HG03064 (cell line): ENCODE data around the gene ABCA1.
"Not testable (repeated sequence)": the region's sequence is repeated elsewhere in the genome, so short reads cannot be mapped to it uniquely, and the experiment has no call there.

Source experiments
- ATAC-seq: cut with Tn5 transposase; IDR thresholded peaks from one replicate; pipeline ENCODE4 v1.9.1; 2021; ENCODE audit warnings: low read depth; ENCODE audit not compliant: unreplicated experiment

ABCA1 gene, protein sequence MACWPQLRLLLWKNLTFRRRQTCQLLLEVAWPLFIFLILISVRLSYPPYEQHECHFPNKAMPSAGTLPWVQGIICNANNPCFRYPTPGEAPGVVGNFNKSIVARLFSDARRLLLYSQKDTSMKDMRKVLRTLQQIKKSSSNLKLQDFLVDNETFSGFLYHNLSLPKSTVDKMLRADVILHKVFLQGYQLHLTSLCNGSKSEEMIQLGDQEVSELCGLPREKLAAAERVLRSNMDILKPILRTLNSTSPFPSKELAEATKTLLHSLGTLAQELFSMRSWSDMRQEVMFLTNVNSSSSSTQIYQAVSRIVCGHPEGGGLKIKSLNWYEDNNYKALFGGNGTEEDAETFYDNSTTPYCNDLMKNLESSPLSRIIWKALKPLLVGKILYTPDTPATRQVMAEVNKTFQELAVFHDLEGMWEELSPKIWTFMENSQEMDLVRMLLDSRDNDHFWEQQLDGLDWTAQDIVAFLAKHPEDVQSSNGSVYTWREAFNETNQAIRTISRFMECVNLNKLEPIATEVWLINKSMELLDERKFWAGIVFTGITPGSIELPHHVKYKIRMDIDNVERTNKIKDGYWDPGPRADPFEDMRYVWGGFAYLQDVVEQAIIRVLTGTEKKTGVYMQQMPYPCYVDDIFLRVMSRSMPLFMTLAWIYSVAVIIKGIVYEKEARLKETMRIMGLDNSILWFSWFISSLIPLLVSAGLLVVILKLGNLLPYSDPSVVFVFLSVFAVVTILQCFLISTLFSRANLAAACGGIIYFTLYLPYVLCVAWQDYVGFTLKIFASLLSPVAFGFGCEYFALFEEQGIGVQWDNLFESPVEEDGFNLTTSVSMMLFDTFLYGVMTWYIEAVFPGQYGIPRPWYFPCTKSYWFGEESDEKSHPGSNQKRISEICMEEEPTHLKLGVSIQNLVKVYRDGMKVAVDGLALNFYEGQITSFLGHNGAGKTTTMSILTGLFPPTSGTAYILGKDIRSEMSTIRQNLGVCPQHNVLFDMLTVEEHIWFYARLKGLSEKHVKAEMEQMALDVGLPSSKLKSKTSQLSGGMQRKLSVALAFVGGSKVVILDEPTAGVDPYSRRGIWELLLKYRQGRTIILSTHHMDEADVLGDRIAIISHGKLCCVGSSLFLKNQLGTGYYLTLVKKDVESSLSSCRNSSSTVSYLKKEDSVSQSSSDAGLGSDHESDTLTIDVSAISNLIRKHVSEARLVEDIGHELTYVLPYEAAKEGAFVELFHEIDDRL (N-terminal part only)

GRCh38 chr9:104927912-104928740 is at the start of gene ABCA1:
TSS of gene ABCA1 (minus strand) at chr9:104928155. CDS start at chr9:104903679, 24,476 bp downstream.
- no peak for ATAC-seq

DNA sequence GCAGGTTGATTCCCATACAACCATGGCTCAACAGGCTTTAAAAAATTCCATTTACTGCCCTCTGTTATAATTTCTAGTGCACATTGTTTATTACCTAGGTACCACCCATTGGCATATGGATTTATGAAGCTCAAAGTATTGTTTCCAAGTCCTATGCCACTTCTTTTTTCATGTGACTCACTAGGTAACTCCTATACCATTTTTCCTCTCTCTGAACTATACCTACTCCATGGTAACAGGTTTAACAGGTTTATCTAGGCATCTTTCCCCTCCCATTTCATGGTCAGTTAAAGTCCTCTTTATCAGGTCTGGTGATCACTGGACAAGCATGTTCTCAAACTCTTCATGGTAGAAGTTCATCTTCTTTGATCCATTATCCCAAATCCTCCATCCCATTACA is 49.6 kb upstream of the ABCA1 start:
- ATAC-seq, result no peak

GRCh38 chr9:104977168-104977567 is 49.2 kb upstream of the ABCA1 start:
- no peak for ATAC-seq

GRCh38 chr9:104975966-104976595 is 48.1 kb upstream of the ABCA1 start:
- ATAC-seq, result not testable (repeated sequence)

DNA sequence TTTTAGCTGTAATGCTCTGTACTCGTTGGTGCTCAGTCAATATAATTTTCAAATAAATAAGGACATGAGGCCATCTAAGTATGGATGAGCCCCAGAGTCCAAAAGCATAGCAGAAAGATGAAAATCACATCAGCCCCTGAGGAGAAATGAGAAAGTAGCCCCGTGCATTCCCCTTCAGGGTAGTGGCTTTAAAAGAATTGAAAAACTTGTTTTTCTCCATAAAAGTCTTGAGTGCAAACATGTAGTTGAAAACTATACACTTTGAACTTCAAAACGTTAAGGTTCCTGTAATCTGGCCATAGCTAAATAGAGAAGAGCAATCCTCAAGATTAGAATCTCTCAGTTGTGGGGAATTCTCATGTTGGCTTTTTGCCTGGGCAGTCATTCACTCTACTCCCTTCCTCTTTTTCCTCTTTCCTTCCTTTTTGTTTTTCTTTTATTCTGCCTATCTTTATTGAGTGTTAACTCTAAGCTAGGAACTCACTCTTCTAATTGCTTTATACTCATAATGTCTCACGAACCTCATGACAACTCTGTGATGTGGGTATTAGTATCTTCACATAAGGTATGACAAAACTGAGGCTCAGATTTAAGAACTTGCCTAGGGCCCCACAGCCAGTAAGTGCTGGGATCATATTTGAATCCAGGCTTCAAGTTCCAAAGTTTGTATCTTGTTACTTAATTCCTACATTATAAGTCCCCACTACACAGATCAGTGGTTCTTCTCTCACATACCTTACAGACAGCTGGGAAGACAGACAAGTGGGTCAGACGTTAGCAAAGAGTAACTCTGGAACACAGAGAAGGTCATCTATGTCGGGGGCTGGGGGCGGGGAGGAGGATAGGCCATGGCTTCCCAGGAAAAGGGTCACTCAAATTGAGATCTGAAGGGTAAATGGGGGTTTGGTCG is 46.4 kb upstream of the ABCA1 start:
- no peak for ATAC-seq

GRCh38 chr9:104972242-104972866 is 44.4 kb upstream of the ABCA1 start:
- no peak for ATAC-seq

DNA sequence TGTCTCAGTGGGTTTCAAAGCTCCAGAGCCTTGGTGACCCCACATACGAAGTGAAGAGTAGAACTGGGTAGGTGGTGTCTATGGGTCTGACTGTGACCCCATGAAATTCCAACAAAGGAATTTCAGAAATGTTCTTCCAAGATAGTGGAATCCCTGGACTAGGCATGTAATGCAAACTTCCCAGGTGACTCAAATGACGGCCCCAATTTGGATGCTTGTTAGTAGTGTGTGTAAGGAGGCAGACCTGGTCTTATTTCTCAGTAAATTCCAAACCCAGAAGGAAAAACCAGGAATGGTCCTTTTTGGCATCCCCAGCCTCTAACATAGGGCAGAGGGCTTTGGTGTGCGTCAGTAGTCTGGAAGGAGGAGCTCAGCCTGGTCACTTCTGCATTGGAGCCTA is 43.6 kb upstream of the ABCA1 start:
- no peak for ATAC-seq

GRCh38 chr9:104970271-104970987 is 42.5 kb upstream of the ABCA1 start:
- ATAC-seq, result no peak

DNA sequence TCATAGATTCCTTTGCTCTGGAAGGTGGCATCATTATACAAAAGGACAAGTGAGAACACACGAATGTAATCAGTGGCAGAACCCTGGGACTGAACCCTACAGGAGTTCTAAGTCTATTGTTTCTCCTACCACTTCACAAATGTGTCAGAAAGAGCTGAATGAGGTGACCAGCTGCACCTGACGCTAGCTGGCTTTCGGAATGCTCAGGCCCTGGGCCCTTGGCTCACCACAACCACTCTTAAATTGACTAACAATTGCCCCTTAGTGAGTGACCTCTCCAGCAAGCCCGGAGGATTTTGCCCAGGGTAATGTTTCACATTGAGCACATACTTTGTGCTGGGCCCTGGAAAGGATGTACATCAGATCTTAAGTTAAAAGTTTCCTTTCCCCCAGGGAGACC is 41.2 kb upstream of the ABCA1 start:
- ATAC-seq, result no peak

DNA sequence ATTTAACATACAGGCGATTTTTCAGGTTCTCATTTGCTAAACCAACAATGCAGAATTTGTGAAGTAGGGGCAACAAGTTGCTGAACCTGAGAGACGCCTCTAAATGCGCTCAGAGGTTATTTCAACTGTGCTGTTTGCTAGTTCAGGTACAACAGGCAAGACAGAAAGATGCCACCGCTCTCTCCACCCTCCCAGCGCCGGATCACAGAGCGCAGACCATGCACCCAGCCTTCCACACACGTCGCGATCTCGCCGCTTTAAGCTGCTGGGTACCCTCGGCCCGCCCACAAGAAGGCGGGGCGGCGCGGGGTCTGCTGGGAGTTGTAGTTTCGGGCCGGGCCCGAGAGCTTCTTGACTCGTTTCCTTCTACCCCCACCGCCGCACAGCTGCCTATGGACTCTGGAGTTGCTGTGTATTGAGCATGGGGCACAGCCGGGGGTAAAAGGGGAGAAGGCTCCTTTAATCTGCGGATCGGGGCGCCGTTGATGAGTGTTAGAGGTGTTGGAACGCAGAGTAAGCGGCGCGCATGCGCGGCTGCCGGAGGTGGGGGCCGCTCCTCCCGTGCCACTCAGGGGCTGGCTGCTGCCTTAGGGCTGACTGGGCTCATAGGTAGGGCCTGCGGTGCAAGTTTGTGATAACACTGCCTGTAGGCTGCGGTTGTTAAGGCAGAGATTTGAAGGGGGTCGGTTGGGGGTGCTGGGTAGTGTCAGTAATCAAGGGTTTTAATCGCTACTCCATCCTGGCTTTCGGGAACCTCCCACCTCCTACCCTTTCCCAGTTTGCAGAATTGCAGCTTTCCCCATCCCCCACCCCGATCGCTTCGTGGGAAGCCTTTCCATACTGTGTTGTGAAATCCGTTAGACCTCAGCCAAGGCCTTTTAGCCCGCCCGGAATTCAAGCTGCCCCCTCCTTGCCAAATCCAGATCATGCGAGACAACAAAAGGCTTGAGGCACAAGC is 40.3 kb upstream of the ABCA1 start:
- ATAC-seq, result peak; percentile 98

- no peak for ATAC-seq
These were observed 35.1 kb upstream of the ABCA1 start for GRCh38 chr9:104963076-104963475.

DNA sequence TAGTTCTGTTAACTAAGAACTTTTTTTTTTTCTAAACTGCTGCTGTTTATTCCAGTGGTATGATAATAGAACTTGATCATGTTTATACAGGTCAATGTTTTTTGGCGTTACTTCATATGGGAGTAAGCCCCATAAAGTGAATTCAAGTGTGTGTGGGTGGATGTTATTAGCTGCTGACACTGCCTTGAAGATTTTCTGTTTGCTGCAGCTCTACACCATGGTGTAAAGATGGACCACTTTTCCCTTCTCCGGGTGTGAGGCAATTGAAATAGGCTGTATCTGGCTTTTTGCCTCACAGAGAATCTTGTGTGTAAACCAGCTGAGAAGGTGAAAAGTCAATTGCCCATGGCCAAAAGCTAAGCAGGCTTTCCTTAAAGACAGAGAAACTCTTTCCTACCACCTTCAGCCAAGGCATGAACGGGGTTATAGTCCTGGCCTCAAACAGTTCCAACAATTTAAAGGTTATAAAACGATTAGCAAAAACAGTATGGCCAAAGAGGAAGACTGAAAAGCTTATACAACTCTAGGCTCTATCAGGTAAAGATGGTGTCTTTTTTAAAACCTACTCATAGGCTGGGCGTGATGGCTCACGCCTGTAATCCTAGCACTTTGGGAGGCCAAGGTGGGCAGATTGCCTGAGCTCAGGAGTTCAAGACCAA is 33.9 kb upstream of the ABCA1 start:
- ATAC-seq, result no peak

- no peak for ATAC-seq
These were observed 33.3 kb upstream of the ABCA1 start for GRCh38 chr9:104961238-104961637.

DNA sequence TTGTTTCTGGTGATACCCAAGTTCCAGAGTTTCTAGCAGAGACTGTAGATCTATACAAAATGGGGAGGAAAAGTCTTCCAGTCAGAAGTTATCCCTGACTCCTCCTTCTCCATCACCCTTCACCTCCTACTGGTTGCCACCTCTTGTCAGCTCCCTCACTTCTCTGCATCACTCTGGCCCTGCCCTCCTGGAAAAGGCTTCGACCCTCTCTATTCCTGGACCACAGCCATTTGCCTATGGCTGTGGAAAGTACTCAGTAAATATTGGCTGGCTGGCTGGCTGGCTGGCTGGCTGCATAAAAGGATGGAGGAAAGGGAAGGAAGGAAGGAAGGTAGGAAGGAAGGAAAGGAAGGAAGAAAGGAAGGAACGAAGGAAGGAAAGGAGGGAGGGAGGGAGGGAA is 32.7 kb upstream of the ABCA1 start:
- ATAC-seq, result no peak

DNA sequence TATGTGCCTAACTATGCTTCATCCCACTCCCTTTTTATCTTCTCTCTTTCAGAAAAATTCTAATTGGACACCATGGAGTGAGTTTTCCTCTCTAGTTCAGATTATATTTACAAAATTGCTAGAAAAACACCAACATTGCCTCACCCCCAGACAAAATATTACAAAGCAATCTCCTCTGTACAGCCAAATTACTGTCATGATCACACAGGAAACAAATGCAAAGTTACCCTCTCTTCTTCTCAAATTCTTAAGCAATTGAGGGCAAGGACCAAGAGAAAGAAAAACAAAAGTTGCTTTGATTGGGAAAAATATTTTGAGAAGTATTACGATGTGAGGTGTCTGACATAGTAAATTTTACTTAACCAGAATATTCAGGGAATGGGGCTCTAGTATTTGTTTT is 30.8 kb upstream of the ABCA1 start:
- no peak for ATAC-seq

DNA sequence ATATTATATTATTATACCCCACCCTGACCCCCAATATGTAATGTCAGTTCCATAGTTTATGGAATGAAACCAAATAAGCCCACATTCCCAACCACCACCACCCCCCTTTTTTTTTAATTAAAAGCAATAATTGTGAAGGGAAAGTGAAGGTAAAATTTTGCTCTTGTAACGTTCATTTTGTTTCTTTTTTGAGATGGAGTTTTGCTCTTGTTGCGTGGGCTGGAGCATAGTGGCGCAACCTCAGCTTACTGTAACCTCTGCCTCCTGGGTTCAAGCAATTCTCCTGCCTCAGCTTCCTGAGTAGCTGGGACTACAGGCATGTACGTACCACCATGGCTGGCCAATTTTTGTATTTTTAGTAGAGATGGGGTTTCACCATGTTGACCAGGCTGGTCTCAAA is 30.1 kb upstream of the ABCA1 start:
- ATAC-seq, result not testable (repeated sequence)
